ENCODE data around the gene CEACAM3.

CEACAM3 gene

DNA sequence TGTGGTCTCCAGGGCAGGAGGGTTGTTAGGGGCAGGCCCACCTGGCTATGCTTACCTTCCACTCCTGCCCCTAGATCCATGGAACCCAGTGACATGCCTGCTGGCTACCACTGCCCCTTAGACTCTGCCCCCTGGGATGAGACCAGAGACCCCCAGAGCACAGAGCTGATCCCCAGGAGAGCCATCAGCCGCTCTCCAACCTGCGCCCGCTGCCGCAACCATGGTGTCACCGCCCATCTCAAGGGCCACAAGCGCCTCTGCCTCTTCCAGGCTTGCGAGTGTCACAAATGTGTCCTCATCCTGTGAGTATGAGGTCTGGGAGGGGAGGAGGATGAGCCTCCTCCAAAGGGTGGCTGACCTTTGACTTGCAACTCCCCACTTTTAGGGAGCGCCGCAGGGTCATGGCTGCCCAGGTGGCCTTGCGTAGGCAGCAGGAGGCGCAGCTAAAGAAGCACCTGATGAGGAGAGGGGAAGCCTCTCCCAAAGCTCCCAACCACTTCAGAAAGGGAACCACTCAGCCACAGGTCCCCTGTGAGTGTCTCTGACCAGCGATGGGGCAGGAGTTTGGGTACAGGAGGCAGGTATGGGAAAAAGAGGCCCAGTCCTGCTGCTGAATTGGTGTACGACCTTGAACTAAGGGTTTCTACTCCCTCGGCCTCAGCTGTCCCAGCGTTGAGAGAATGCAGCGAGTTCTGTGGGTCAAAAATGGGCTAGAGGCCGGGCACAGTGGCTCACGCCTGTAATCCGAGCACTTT lies 51.1 kb downstream of the CEACAM3 start:
- DNase-seq: no peak

DNA sequence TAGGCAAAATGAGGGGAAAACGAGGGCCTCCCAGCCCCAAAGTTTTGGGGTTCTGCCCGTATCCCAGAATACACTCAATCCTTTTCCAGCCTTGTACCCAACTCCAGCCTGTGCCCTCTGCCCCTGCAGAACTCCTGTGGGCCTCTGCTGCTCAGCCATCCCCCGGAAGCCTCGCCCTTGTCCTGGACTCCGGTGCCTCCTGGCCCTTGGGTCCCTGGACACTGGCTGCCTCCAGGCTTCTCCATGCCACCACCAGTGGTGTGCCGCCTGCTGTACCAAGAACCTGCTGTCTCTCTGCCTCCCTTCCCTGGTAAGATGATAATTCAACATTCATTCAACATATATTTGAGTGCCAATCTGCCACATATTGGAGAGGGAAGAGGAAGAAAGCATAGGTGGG lies 52.3 kb downstream of the CEACAM3 start:
- DNase-seq: no peak

DNA sequence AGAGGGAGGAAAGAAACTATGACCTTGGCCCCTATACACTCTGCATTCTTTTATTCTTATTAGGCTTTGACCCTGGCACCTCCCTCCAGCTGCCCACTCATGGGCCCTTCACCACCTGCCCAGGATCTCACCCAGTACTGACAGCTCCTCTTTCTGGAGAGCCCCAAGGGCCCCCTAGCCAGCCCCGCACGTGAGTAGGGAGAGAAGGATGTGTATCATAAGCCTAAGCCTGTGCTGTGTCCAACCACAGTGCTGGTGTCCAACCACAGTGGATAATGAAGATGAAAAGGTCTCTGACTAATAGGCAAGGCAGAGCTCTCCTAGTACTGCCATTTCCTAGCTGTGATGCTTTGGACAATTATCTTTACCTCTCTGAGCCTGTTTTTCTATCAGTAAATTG lies 52.7 kb downstream of the CEACAM3 start:
- DNase-seq: no peak

DNA sequence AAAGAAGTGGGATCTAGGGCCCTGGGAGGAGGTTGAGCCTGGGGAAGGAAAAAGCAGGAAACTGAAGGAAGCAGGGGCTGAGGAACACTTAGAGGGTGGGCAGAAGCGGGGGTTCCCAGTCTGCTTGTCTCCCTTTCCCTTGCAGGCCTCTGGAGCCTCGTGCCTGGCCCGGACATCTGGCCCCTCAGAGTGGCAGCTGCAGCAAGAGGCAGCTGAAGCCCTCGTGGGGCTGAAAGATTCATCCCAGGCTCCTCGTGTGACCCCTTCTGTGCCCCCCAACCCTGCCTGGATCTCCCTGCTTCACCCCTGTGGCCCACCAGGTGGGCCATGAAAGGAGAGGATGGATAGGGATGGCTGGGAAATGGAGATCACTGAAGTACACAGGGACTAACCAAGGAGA lies 54.0 kb downstream of the CEACAM3 start:
- DNase-seq: no peak

DNA sequence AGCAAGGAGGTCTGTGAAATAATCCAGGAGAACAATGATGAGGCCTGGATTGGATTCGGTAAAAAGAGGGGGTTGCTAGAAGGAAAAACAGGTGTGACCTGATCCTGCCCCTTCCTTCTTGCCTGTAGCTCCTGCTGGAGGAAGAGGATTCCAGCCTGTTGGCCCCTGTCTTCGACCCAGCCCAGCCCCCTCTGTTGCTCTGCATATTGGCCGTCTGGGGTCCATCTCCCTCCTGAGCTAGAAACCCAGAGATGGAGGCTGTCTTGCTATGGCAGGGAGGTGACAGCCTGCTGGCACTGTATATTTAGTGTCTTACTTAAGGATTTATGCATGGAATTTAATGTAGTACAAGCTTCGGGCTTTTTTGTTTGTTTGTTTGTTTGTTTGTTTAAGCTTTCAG lies 55.1 kb downstream of the CEACAM3 start:
- no peak for DNase-seq

DNA sequence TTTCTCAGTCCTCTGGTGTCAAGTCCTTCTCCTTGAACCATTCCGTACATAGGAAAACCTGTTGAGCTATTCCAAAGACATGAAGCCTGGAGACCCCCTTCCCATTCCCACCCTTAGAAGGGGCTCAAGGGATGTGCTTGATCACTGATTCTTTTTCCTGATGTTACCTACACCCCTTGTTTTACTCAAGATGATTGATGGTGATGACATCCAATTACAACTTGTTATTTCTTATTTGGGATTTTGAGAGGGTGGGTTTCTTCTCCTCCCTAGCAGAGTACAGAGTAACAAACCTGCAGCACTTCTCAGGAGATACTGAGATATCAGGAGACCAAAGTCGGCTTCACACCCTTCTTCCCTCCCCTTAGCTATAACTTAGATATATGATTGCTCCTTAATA lies 57.0 kb downstream of the CEACAM3 start:
- no peak for DNase-seq

DNA sequence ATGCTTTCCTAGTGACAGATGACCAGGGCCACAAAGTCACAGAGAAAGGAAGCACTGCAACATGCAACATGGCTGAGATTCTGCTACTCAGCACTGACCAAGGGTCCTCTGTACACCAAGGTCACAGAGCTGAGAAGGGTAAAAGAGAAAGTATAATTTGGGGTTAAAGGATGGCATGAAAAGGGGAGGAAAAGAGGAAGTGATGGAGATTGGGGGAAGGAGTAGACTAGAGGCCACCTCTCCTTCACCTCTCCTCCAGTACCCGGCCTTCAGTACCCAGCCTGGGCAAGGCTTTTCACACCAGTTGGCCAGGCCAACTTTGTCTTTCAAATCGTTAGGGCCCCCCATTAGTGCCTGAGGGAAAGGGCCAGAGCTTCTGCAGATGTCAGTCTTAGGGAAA lies 57.4 kb downstream of the CEACAM3 start:
- no peak for DNase-seq

DNA sequence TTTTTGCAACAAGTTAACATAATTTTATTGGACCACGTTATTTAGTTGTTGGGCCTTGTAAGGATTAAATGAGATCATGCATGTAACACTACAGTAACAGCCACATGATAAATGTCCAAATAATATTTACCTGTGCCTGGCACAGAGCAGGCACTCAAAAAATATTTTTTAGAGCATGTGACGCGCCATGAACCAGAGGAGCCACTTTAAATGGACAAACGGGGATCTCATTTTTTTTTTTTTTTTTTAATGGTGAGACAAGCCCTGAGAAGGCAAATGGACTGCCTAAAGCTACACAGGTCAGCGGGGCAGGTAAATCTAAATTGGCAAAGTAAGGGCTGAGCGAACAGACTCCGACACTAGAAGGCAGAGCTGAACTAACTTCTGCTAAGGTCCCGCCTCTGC lies 62.8 kb downstream of the CEACAM3 start:
- no peak for DNase-seq

DNA sequence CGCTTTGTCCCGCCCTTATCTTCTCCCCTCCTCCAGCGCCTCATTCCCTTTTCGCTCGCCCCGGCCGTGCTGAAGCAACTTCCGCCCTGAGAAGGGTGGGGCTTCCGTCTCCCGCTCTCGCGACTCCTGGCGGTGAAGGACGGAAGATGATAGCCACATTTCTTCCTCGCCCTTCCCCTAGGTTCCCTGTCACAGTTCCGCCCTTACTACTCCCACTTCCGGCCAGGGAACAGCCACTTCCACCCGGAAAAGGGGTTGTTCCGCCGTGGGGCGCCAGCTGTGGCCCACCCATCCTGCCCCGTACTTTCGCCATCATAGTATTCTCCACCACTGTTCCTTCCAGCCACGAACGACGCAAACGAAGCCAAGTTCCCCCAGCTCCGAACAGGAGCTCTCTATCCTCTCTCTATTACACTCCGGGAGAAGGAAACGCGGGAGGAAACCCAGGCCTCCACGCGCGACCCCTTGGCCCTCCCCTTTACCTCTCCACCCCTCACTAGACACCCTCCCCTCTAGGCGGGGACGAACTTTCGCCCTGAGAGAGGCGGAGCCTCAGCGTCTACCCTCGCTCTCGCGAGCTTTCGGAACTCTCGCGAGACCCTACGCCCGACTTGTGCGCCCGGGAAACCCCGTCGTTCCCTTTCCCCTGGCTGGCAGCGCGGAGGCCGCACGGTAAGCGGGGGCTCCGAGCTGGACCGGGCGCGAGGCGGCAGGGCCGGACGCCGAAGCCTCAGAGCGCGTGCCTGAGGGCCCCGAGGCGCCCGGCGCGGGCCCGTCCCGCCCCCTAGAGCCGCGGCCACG lies 63.4 kb downstream of the CEACAM3 start, which contains the start of gene RPS19:
RPS19 (plus strand) TSS at position 638 of the 801 bp plus-strand sequence. CDS start 520 bp downstream, outside the sequence.
- DNase-seq: peak; percentile 91

DNA sequence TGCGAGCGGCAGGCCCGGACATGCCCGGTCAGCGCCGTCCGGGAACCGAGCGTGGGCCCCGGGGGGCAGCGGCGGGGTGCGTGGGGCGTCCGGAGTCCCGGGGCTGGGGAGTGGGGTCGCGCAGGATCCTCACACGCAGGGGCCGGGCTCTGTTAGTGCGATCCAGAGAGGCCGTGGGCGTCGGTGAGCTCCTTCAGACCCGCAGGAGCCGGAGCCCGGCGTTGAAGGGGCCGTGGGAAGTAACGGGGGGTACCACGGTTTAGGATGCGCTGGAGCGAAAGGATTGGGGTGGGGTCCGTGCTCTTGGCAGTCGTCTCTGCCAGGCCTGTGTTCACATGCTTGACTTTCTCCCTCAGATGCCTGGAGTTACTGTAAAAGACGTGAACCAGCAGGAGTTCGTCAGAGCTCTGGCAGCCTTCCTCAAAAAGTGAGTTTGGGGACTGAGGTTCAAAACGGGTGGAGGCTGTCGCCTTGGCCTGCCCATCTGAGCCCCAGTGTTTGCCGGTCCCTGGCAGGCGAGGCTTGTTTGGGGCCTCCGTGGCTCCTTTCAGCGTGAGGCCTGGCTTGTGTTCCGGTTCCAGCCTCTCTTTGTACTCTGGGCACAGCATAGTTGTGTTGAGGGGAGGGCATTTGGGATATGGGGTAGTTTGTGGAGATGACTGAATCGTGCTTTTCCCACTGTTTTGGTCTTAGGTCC lies 64.2 kb downstream of the CEACAM3 start:
- no peak for DNase-seq

Data from NCI-H1436 treated with DMSO at 0.1 percent for 48 hours (cell line).